ENCODE measurements around the gene TMEM59.

DNA sequence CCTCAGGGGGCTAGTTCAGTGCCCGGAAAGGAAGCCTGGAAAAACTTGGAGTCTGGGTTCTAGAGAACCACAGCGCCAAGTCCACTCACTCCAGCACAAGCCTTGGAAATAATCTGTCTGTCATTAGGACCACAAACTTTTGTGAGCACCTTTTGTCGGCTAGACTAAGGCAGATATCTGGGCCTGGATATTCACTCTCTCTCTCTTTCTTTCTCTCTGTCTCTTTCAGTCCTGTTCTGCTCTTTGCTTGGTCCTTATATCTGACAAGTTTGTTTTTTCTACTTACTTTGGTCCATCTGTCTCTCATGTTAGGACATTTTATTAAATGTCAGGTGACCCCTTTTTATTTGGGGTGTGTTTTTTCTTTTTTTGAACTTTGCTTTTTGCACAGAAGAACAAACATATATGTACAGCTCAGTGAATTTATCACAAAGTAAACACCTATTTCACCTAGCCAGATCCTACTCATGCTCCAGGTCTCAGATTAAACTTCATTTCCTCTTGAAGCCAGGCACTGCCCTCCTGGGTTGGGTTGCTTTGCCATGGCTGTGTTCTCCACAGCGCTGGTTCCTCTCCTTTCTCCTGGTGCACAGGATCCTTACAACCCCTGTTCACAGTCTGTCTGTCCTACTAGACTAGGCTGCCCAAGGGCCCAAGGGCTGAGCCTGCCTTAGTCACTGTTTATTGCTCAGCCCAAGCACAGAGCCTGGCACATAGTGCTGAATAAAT is 41.2 kb upstream of the TMEM59 start:
- TF ChIP-seq, protein P1, sequence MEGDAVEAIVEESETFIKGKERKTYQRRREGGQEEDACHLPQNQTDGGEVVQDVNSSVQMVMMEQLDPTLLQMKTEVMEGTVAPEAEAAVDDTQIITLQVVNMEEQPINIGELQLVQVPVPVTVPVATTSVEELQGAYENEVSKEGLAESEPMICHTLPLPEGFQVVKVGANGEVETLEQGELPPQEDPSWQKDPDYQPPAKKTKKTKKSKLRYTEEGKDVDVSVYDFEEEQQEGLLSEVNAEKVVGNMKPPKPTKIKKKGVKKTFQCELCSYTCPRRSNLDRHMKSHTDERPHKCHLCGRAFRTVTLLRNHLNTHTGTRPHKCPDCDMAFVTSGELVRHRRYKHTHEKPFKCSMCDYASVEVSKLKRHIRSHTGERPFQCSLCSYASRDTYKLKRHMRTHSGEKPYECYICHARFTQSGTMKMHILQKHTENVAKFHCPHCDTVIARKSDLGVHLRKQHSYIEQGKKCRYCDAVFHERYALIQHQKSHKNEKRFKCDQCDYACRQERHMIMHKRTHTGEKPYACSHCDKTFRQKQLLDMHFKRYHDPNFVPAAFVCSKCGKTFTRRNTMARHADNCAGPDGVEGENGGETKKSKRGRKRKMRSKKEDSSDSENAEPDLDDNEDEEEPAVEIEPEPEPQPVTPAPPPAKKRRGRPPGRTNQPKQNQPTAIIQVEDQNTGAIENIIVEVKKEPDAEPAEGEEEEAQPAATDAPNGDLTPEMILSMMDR (IDR thresholded peaks at IDR 0.05; ENCODE audit: low read depth, low read length, poor library complexity, severe bottlenecking), result no peak
- no peak for TF ChIP-seq EZH2phosphoT487 (IDR thresholded peaks at IDR 0.05; ENCODE audit: borderline replicate concordance, low read length)
